Activated naive CD4-positive, alpha-beta T cell treated with anti-CD3 and anti-CD28 coated beads, Interleukin-2, amount 50 U/mL, for 24 hours (primary cell): Measurements from ENCODE around the gene PTPA.
"Not testable (repeated sequence)": the region's sequence is repeated elsewhere in the genome, so short reads cannot be mapped to it uniquely, and the experiment has no call there.

Experiments
- H3K27ac Mint-ChIP-seq: one replicate; pipeline ENCODE4 v1.8.0; 2021; ENCODE audit warnings: mild to moderate bottlenecking, mixed read lengths
- H3K27me3 Mint-ChIP-seq: one replicate; pipeline ENCODE4 v1.8.0; 2021; ENCODE audit warnings: mixed read lengths
- H3K36me3 Mint-ChIP-seq: one replicate; pipeline ENCODE4 v1.8.0; 2021; ENCODE audit warnings: mixed read lengths
- H3K4me1 Mint-ChIP-seq: one replicate; pipeline ENCODE4 v1.8.0; 2021; ENCODE audit warnings: mixed read lengths
- H3K4me3 Mint-ChIP-seq: one replicate; pipeline ENCODE4 v1.8.0; 2021; ENCODE audit warnings: mild to moderate bottlenecking, mixed read lengths
- H3K9me3 Mint-ChIP-seq: one replicate; pipeline ENCODE4 v1.8.0; 2021; ENCODE audit warnings: mixed read lengths

Gene PTPA

DNA sequence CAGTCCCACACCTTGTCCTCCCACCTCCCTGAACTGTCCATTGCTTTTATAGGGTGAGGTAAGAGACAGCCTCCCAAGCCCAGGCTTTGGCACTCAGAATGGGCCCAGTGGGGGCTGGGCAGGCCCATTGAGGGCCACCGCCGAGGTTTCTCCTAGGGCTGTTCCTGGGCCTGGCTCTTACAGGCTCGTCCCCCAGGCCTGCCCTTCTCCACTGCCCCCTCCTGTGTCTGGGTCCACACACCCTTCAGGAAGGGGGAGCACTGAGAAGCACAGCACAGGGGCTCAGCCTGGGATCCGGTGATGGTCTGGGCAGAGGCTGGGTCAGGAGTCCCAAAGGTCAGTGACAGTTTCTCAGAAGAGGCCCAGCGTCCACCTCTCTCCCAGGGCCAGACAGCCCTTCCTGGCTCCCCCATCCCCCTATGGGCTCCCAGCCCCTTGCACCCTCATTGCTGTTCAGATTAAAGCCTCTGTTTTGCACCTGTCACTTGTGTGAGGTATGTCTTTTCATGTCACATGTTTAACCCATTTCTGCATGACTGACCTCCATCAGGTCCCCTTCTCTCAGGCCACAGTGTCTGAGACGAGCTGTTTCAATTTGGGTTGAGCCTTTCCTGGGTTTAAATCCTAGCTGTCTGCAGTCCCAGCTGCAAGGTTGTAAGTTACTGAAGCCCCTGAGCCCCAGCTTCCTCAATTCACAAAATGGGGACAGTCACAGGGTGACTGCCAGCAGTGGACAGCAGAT is 37.4 kb downstream of the PTPA start:
- Mint-ChIP-seq H3K4me3 (no peak overlapping the region), H3K36me3 (no peaks in the 10 kb centered on the region), H3K27ac (no peak overlapping the region), H3K27me3 (no peaks in the 10 kb centered on the region), H3K4me1 (peaks cover 5% of the 10 kb centered on the region), H3K9me3 (no peaks in the 10 kb centered on the region)

DNA sequence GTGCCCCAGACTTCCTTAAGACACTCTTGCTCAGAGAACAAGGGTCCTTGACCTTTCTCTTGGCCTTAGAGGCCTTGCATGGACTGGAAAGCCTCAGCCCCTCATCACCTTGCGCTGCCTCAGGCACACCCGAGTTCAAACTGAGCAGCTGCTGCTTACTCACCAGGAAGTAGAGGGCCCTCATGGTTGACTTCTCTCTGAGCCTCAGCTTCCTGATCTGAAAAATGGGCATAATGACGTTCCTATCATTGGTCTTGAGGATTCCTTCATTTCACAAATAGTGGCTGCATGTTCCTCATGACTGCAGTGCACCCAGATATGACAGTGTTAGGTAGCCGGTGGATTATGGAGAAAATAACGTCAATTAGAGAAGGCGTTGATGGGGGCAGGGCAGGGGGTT is 38.2 kb downstream of the PTPA start:
- no peak overlapping the region for H3K4me3 Mint-ChIP-seq
- H3K36me3 Mint-ChIP-seq, result no peaks in the 10 kb centered on the region
- H3K4me1 Mint-ChIP-seq, result no peaks in the 10 kb centered on the region
- H3K9me3 Mint-ChIP-seq, result no peaks in the 10 kb centered on the region
- H3K27ac Mint-ChIP-seq, result no peak overlapping the region
- no peaks in the 10 kb centered on the region for H3K27me3 Mint-ChIP-seq

DNA sequence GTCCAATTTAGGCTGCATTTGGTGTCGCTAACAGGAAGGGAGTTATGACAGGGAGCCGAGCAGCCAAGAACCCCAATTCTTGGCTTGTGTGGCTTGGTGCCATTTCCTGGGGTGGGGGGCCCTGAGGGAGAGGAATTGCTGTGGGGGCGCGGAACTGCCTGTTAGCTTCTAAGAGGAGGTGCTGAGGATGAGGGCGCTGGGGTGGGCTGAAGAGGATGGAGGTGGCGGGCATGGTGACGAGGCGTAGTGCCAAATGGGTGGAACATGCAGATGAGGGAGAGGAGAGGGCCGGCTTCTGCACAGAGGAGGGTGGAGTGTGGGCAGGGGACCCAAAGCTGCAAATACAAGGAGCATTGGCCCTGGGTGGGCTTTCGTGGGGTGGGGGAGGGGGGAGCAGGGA is 38.9 kb downstream of the PTPA start:
- no peak overlapping the region for H3K4me3 Mint-ChIP-seq
- no peaks in the 10 kb centered on the region for H3K4me1 Mint-ChIP-seq
- no peak overlapping the region for H3K27ac Mint-ChIP-seq
- no peaks in the 10 kb centered on the region for H3K36me3 Mint-ChIP-seq
- no peaks in the 10 kb centered on the region for H3K9me3 Mint-ChIP-seq
- H3K27me3 Mint-ChIP-seq, result no peaks in the 10 kb centered on the region

DNA sequence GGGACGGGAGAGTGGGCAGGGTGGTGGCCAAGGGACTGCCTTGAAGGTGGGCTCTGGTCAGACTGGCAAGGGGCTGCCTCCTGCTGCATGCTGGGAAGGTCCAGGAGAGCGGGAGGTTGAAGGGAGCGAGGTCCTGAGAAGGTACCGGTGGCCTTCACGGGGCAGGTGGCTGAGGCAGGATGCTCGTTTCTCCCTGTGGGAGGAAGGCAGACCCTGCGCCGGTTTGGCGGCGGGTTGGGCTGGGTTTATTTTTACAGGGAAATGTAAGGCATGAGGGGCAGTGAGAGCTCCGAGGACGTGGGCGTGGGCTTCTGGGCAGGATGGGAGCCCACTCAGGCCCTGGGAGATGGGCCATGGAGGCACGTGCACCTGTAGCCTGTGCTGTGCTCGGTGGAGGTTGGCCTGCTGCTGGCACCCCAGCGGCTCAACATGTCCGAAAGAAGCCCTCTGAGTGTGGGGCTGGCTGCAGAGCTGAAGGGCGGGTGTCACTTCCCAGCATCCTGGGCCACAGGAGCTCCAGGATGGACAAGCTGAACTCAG is 39.5 kb downstream of the PTPA start:
- Mint-ChIP-seq H3K4me3 (no peak overlapping the region), H3K36me3 (no peaks in the 10 kb centered on the region), H3K9me3 (no peaks in the 10 kb centered on the region), H3K27me3 (no peaks in the 10 kb centered on the region), H3K27ac (no peak overlapping the region), H3K4me1 (no peaks in the 10 kb centered on the region)

DNA sequence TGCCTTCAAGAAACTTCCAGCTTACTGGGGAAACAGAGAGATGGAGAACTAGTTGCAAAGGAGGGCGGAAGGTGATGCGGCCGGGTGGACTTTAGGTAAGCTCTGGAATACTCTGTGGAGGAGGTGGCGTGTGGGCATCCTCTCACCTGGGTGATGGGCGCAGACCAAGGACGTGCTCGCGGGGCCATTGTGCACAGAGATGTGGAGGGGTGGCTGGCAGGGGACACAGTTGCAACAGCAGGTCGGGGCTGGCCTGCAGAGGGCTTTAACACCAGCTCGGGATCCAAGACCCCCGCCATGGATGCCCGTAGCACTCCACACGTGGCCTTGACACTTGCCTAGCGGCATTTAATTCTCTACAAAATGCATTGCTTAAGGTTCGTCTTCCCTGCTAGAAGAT is 40.3 kb downstream of the PTPA start:
- H3K9me3 Mint-ChIP-seq, result no peaks in the 10 kb centered on the region
- no peaks in the 10 kb centered on the region for H3K4me1 Mint-ChIP-seq
- no peaks in the 10 kb centered on the region for H3K27me3 Mint-ChIP-seq
- no peaks in the 10 kb centered on the region for H3K36me3 Mint-ChIP-seq
- no peak overlapping the region for H3K27ac Mint-ChIP-seq
- no peak overlapping the region for H3K4me3 Mint-ChIP-seq

DNA sequence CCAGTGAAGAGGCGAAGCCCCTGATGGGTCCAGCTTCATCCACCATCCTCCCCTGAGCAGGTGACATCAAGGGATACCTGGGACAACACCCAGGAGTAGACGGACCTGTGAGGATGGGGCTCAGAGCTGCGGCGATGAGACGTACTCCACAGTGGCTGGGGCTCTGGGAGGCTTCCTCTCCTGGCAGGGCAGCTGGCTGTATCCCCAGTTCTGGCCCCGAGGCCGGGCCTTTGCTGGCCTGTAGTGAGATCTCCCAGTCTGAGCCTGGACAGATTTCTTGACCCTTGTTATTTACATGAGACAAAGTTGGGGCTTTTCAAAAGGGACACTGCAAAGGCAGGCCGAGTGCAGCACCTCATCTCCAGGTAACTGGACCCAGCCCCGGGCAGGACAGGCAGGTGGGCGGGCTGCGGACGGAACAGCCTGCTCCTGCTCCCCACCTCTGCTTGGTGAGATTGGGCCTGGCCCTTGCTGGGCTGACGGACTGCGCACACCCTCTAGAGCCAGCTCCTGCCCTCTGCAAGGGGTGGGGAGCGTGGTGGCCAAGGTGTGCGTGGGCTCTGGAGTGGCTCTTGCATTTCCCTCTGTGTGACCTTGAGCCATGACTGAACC is 43.8 kb downstream of the PTPA start:
- no peaks in the 10 kb centered on the region for H3K27me3 Mint-ChIP-seq
- no peak overlapping the region for H3K27ac Mint-ChIP-seq
- no peaks in the 10 kb centered on the region for H3K4me1 Mint-ChIP-seq
- no peaks in the 10 kb centered on the region for H3K9me3 Mint-ChIP-seq
- peaks cover 3% of the 10 kb centered on the region for H3K36me3 Mint-ChIP-seq
- H3K4me3 Mint-ChIP-seq, result no peak overlapping the region

DNA sequence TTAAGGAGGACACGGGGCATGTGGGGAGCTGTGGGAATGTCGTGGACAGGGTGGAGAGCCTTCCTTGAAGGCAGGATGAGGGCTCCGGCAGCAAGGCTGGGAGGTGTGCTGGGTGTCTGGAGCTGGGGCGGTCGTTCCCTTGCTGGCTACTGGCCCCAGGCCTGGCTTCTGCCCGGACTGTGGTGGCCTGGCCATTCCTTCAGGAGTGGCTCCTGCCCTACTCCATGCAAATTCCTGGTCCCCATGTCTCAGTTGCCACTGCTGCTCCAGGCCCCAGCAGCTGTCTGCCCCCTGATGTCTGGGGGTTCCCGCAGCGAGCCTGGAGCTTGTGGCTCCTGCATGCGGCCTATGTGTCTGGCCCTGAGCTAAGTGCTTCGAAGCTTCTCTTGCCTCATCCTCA is 44.9 kb downstream of the PTPA start:
- Mint-ChIP-seq H3K4me1 (no peaks in the 10 kb centered on the region), H3K27ac (no peak overlapping the region), H3K36me3 (peaks cover 3% of the 10 kb centered on the region), H3K4me3 (no peak overlapping the region), H3K27me3 (no peaks in the 10 kb centered on the region), H3K9me3 (no peaks in the 10 kb centered on the region)

DNA sequence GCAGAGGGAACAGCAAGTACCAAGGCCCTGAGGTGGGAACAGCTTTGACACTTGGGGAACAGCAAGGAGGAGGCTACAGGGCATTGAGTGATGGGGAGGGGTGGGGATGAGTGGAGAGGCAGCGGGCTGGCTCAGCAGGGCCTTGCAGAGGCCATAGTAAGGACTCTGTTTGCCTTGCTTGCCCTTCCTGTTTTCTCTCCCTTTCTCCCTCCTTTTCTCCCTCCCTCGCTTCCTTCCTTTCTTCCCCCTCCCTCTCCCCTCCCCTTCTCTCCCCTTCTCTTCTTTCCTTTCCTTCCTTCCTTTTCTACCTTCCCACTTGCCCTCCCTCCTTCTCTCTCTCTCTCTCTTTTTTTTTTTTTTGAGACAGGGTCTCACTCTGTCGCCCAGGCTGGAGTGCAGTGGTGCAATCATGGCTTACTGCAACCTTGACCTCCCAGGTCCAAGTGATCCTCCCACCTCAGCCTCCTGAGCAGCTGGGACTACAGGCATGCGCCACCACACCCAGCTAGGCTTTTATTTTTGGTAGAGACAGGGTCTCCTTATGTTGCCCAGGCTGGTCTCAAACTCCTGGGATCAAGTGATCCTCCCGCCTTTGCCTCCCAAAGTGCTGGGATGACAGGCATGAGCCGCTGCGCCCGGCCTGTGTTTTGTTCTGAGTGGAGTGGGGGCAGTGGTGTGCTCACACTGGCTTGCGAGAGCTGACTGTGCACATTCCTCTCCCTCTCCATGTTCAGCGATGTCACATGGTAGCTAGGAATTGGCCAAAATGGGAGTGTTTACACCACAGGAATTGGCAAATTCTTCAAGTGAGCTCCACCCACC is 49.7 kb downstream of the PTPA start:
- no peaks in the 10 kb centered on the region for H3K9me3 Mint-ChIP-seq
- H3K36me3 Mint-ChIP-seq, result peaks cover 3% of the 10 kb centered on the region
- H3K27me3 Mint-ChIP-seq, result no peaks in the 10 kb centered on the region
- H3K4me1 Mint-ChIP-seq, result no peaks in the 10 kb centered on the region
- H3K4me3 Mint-ChIP-seq, result no peak overlapping the region
- H3K27ac Mint-ChIP-seq, result no peak overlapping the region

DNA sequence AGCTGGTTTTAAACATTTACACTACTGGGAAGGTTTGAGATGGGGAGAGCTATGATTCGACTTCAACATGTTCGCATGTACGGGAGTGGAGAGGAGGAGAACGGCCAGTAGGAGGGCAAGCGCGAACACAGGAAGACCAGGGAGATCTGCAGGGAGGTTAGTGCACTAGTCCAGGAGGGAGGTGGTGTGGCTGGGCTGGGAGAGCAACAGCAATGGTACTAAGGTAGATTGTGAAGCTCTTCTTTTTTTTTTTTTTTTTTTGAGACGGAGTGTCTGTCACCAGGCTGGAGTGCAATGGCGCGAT is 50.3 kb downstream of the PTPA start:
- Mint-ChIP-seq H3K4me3 (no peak overlapping the region), H3K36me3 (peaks cover 3% of the 10 kb centered on the region), H3K9me3 (no peaks in the 10 kb centered on the region), H3K4me1 (no peaks in the 10 kb centered on the region), H3K27ac (no peak overlapping the region), H3K27me3 (no peaks in the 10 kb centered on the region)

DNA sequence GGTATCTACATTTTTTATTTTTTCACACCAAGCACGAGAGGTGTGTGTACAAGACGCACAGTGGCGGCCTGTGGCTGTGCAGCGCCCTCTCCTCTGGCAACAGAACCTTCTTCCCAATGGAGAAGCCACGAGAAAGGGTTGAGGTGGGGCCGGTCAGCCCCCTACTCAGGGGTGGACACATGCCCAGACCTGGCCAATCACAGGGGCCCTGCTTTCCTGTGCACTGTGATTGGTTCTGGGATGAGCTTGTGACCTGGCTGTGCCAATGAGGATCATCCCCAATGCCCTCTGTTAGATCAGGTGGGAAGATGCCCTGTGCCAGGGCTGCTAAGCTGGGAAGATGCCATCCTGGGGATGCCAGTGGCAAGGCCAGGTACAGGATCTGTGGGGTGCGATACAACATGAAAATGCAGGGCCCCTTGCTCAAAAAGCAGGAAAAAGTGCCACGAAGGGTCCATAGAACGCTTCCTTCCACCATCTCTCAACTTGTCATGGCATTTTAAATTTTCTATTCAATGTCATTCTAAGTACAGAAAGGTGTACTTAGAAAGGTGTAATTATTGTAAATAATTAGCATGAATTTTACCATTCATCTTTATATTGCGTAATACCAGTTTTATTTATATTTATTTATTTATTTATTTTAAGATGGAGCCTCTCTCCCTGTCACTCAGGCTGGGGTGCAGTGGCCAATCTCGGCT is 51.4 kb downstream of the PTPA start:
- no peak overlapping the region for H3K27ac Mint-ChIP-seq
- H3K4me1 Mint-ChIP-seq, result peaks cover 10% of the 10 kb centered on the region
- no peaks in the 10 kb centered on the region for H3K9me3 Mint-ChIP-seq
- H3K27me3 Mint-ChIP-seq, result no peaks in the 10 kb centered on the region
- peaks cover 3% of the 10 kb centered on the region for H3K36me3 Mint-ChIP-seq
- H3K4me3 Mint-ChIP-seq, result no peak overlapping the region

DNA sequence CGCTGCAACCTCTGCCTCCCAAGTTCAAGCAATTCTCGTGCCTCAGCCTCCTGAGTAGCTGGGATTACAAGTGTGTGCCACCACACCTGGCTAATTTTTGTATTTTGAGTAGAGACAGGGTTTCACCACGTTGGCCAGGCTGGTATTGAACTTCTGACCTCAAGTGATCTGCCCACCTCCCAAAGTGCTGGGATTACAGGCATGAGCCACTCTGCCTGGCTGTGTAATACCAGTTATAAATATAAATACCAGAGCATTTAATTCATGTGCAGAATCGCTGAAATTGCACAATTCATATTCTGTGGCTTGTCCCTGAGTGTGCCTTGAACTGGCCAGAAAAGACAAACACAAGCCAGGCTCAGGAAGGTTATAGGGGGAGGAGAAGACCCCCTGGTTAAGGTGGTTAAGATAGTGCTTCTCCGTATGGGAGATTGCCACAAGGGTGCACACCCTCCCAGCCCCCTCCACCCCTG is 52.0 kb downstream of the PTPA start:
- H3K27ac Mint-ChIP-seq, H3K27me3 Mint-ChIP-seq, H3K36me3 Mint-ChIP-seq, H3K4me3 Mint-ChIP-seq, H3K9me3 Mint-ChIP-seq: not testable (repeated sequence)
- H3K4me1 Mint-ChIP-seq, result peaks cover 16% of the 10 kb centered on the region

DNA sequence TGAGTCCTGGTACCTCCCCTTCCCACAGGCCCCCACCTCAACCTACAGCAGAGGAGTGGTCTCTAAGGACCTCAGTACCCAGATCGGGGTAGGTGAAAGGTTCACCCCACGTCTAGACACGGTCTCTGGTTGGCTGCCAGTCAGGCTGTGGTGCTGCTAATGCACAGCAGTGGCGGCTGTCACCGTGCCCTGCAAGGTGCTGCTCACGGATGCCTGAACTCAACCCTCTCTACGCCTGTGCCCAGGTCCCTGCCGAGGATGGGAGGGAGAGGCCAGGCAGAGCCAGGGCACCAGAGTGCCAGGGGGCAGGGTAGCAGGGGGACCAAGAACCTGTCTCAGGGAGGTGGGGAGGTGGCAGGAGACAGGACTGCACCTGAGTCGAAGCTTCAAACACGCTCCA is 52.5 kb downstream of the PTPA start:
- H3K27me3 Mint-ChIP-seq, result no peaks in the 10 kb centered on the region
- no peak overlapping the region for H3K27ac Mint-ChIP-seq

DNA sequence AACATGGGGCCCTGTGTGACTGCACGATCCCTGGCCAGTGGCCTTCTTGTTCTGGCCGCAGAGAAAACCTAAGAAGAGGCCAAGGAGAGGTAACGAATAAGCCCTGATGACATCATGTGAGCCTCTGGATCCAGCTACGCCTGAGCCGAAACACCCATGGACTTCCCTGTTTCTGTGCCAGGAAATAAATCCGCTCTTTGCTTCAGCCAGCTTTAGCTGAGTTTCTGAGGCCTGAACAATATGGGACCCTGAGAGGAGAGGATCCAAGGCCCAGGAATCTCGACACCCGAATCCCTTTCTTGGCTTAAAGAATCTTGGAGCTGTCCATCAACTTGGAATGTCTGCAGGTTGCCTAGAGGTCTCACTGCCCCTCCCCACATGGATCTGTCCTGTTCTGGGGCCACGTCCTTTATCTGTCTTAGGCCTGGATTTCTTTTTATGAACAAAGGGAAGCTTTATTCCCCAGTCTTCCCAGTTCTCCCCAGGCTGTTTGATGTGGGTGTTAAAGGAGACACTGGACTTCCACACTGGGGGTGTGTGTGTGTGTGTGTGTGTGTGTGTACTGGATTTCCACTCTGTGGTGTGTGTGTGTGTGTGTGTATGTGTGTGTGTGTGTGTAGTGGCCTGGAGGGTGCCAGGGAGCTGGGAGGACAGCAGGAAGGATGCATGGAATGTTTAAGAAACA is 53.2 kb downstream of the PTPA start:
- H3K4me1 Mint-ChIP-seq, result peaks cover 16% of the 10 kb centered on the region
- no peaks in the 10 kb centered on the region for H3K27me3 Mint-ChIP-seq
- H3K9me3 Mint-ChIP-seq, result no peaks in the 10 kb centered on the region
- H3K36me3 Mint-ChIP-seq, result no peaks in the 10 kb centered on the region
- no peak overlapping the region for H3K4me3 Mint-ChIP-seq
- H3K27ac Mint-ChIP-seq, result no peak overlapping the region

More for the DNA sequence above, 52.5 kb downstream of the PTPA start:
- Mint-ChIP-seq H3K9me3 (no peaks in the 10 kb centered on the region), H3K4me3 (no peak overlapping the region), H3K4me1 (peaks cover 16% of the 10 kb centered on the region), H3K36me3 (peaks cover 3% of the 10 kb centered on the region)

DNA sequence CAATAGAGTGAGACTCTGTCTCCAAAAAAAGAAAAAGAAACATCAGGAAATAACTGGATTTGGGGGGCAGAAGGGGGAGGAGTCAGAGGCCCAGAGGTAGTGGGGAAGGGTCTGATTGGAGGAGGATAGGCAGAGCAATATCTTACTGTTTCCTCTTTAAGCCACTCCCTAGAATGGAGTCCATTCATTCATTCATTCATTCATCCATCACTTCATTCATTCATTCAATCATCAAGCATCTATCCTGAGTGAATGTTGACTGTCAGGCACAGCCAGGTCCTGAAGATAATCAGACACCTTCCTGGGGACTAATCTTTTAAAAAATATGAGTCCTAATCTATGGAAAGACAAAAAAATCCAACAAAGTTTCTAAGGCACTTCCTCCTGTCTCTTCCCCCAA is 54.0 kb downstream of the PTPA start:
- Mint-ChIP-seq H3K27me3 (no peaks in the 10 kb centered on the region), H3K9me3 (no peaks in the 10 kb centered on the region), H3K4me1 (peaks cover 16% of the 10 kb centered on the region), H3K36me3 (no peaks in the 10 kb centered on the region), H3K27ac (no peak overlapping the region), H3K4me3 (no peak overlapping the region)
